OCI-LY3 (cell line): Measurements from ENCODE around the gene SEPTIN10.
"Not testable (repeated sequence)": the region's sequence is repeated elsewhere in the genome, so short reads cannot be mapped to it uniquely, and the experiment has no call there.

Source experiments
- CTCF ChIP-seq: fragments of 200-600, 300-600 bp; sonication (generic); IDR thresholded peaks from 2 replicates; pipeline ENCODE4 v1.5.1; 2014; ENCODE audit warnings: antibody characterized with exemption, low read length, low read depth
- EZH2phosphoT487 ChIP-seq: fragments of 200-600 bp; shearing (Covaris generic); IDR thresholded peaks from 2 replicates; pipeline ENCODE4 v1.6.1; 2018; ENCODE audit warnings: antibody characterized with exemption, mixed run types, low read depth

- not testable (repeated sequence) for TF ChIP-seq CTCF, EZH2phosphoT487
Measured at GRCh38 chr2:109640000-109640399, 26.2 kb upstream of the SEPTIN10 start.
